DOHH2 (cell line): ENCODE results near the gene MADD.
A peak's percentile ranks its signal among the peaks of the same experiment; 100 is the strongest.

ENCODE experiments used
- H3F3A ChIP-seq: fragments of 200-600 bp; sonication (generic), shearing (Covaris generic); 2 replicates; pipeline ENCODE4 v1.6.0; 2016; ENCODE audit warnings: antibody characterized with exemption, mild to moderate bottlenecking; ENCODE audit not compliant: control insufficient read depth, insufficient read depth
- H3K27ac ChIP-seq: fragments of 200-600 bp; sonication (generic); 2 replicates; pipeline ENCODE4 v1.5.1; 2014; ENCODE audit warnings: low read depth, mild to moderate bottlenecking, low read length, moderate library complexity
- H3K27me3 ChIP-seq: fragments of 200-600 bp; sonication (generic); 2 replicates; pipeline ENCODE4 v1.6.1; 2014; ENCODE audit warnings: mild to moderate bottlenecking, low read length, mixed read lengths; ENCODE audit not compliant: control insufficient read depth
- H3K36me3 ChIP-seq: fragments of 200-600 bp; sonication (generic); 2 replicates; pipeline ENCODE4 v1.6.1; 2014; ENCODE audit warnings: mild to moderate bottlenecking, low read length, moderate library complexity, mixed read lengths; ENCODE audit not compliant: control insufficient read depth
- H3K4me1 ChIP-seq: fragments of 200-600 bp; sonication (generic); 2 replicates; pipeline ENCODE4 v1.6.1; 2014; ENCODE audit warnings: mild to moderate bottlenecking, low read length, mixed read lengths; ENCODE audit not compliant: control insufficient read depth
- H3K4me2 ChIP-seq: fragments of 200-600 bp; sonication (generic); 2 replicates; pipeline ENCODE4 v1.6.0; 2014; ENCODE audit warnings: mild to moderate bottlenecking, low read length, moderate library complexity
- H3K4me3 ChIP-seq: fragments of 200-600 bp; sonication (generic); 2 replicates; pipeline ENCODE4 v1.5.1; 2014; ENCODE audit warnings: mild to moderate bottlenecking, low read length, mixed read lengths
- H3K79me2 ChIP-seq: fragments of 200-600 bp; sonication (generic); 2 replicates; pipeline ENCODE4 v1.6.1; 2014; ENCODE audit warnings: mild to moderate bottlenecking, low read length, mixed read lengths; ENCODE audit not compliant: control insufficient read depth
- H3K9me2 ChIP-seq: fragments of 200-600 bp; sonication (generic); replicated peaks from 2 replicates; pipeline ENCODE4 v1.6.1; 2014; ENCODE audit warnings: mild to moderate bottlenecking, low read length, mixed read lengths; ENCODE audit not compliant: control insufficient read depth
- H3K9me3 ChIP-seq: fragments of 200-600 bp; sonication (generic); 2 replicates; pipeline ENCODE4 v1.6.1; 2014; ENCODE audit warnings: antibody characterized with exemption, low read length, mixed read lengths; ENCODE audit not compliant: control insufficient read depth, insufficient read depth
- H4K20me1 ChIP-seq: fragments of 200-600 bp; sonication (generic); 2 replicates; pipeline ENCODE4 v1.6.0; 2014; ENCODE audit warnings: low read depth, mild to moderate bottlenecking, antibody characterized with exemption, low read length, moderate library complexity; ENCODE audit not compliant: control insufficient read depth, insufficient read depth
- EZH2phosphoT487 ChIP-seq: fragments of 200-600 bp; sonication (generic); IDR thresholded peaks from 2 replicates; pipeline ENCODE4 v1.6.1; 2017; ENCODE audit warnings: borderline replicate concordance, mild to moderate bottlenecking, antibody characterized with exemption, low read length, moderate library complexity, mixed read lengths
- TF ChIP-seq, protein P1 (sequence below): fragments of 200-600 bp; sonication (generic); IDR thresholded peaks from one replicate; pipeline ENCODE4 v1.5.1; 2014; ENCODE audit warnings: antibody characterized with exemption, mild to moderate bottlenecking, low read depth, low read length; ENCODE audit not compliant: poor library complexity, severe bottlenecking

The MADD gene

DNA sequence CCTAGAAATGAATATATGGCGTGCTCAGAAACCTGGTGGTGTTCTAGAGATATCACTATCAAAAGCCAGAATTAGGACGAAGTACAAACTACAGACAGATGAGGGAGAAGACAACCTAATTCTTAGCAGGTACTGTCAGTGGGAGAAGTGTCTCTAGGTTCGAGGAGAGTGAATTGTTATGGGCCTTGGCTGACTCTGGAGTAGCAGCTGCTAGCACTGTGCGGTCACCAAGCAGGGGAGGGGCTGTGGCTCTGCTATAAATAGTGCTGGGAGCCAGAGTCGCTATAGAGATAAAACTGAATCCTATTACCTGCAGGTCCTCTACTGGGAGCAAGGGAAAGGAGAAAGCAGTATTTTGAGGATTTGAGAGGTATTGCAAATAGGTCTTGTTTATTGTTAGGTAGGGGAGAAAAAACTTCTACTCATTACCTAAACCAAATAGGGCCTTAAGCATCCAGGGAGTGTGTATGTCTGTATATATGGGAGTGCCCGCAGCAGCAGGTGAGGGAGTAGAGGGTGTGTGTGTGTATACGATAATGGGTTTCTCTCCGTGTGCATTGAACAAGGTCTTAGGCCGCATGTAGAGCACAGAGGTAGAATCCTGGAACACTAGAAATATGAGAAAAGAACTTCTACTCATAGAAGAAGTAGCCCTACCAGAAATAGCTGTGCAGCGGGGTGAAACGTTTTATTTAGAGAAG, 2.2 kb downstream of the MADD start:
- H3K9me2 ChIP-seq, result no peaks in the 10 kb centered on the region
- H3F3A ChIP-seq, result peaks cover 7% of the 10 kb centered on the region; the same call in 1 of the 2 replicates
- H3K4me3 ChIP-seq, result peak overlapping the region; percentile 91
- no peaks in the 10 kb centered on the region for H3K9me3 ChIP-seq
- H3K4me2 ChIP-seq, result peak overlapping the region; percentile 98
- peaks cover 58% of the 10 kb centered on the region for H3K79me2 ChIP-seq
- H4K20me1 ChIP-seq, result peaks cover 35% of the 10 kb centered on the region
- H3K27ac ChIP-seq, result 0 out of 2 replicates have a peak overlapping the region, but pooled peaks have one; percentile 33
- H3K27me3 ChIP-seq, result no peaks in the 10 kb centered on the region
- peaks cover 34% of the 10 kb centered on the region for H3K36me3 ChIP-seq
- H3K4me1 ChIP-seq, result peaks cover 41% of the 10 kb centered on the region
- TF ChIP-seq, protein P1, sequence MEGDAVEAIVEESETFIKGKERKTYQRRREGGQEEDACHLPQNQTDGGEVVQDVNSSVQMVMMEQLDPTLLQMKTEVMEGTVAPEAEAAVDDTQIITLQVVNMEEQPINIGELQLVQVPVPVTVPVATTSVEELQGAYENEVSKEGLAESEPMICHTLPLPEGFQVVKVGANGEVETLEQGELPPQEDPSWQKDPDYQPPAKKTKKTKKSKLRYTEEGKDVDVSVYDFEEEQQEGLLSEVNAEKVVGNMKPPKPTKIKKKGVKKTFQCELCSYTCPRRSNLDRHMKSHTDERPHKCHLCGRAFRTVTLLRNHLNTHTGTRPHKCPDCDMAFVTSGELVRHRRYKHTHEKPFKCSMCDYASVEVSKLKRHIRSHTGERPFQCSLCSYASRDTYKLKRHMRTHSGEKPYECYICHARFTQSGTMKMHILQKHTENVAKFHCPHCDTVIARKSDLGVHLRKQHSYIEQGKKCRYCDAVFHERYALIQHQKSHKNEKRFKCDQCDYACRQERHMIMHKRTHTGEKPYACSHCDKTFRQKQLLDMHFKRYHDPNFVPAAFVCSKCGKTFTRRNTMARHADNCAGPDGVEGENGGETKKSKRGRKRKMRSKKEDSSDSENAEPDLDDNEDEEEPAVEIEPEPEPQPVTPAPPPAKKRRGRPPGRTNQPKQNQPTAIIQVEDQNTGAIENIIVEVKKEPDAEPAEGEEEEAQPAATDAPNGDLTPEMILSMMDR, result no peak

DNA sequence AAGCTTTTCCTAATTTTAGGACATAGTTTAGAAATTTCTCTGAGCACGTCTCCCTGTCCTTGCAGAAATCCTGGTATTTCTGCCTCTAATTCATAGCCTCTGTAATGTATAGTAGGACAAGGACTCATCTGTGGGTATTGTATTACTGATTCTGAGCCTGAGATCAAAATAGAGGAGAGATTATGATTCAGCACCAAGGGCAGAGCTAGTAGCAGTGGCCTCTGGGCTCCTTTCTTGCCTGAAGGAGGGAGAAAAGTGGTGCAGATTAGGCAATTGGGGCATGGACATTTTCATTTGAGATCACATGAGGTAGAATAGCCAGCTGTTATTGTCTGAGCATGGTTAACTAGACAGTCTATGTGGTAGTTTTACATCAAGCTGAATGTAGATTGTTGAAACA, 2.8 kb downstream of the MADD start:
- H3K4me1 ChIP-seq, result peaks cover 41% of the 10 kb centered on the region

DNA sequence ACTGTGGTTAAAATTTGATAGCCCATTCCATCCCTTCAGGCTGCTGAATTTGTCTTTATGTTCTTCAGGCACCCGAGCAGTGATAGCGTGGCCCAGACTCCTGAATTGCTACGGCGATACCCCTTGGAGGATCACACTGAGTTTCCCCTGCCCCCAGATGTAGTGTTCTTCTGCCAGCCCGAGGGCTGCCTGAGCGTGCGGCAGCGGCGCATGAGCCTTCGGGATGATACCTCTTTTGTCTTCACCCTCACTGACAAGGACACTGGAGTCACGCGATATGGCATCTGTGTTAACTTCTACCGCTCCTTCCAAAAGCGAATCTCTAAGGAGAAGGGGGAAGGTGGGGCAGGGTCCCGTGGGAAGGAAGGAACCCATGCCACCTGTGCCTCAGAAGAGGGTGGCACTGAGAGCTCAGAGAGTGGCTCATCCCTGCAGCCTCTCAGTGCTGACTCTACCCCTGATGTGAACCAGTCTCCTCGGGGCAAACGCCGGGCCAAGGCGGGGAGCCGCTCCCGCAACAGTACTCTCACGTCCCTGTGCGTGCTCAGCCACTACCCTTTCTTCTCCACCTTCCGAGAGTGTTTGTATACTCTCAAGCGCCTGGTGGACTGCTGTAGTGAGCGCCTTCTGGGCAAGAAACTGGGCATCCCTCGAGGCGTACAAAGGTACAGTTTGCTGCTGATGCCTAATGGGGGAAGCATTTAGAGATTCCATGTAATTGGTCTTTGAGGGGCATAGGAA, 4.7 kb downstream of the MADD start:
- no peaks in the 10 kb centered on the region for H3K9me3 ChIP-seq
- H4K20me1 ChIP-seq, result peaks cover 35% of the 10 kb centered on the region
- TF ChIP-seq EZH2phosphoT487, result no peak
- TF ChIP-seq, protein P1, result no peak
- no peak overlapping the region for H3K4me3 ChIP-seq
- H3K4me1 ChIP-seq, result peaks cover 27% of the 10 kb centered on the region
- H3K36me3 ChIP-seq, result peaks cover 57% of the 10 kb centered on the region
- no peaks in the 10 kb centered on the region for H3K27me3 ChIP-seq
- H3K4me2 ChIP-seq, result no peak overlapping the region
- H3K27ac ChIP-seq, result no peak overlapping the region
- H3K79me2 ChIP-seq, result peaks cover 58% of the 10 kb centered on the region
- H3F3A ChIP-seq, result peaks cover 13% of the 10 kb centered on the region; the same call in 1 of the 2 replicates
- no peaks in the 10 kb centered on the region for H3K9me2 ChIP-seq

More for the DNA sequence above, 2.8 kb downstream of the MADD start:
- H3K27ac ChIP-seq, result 0 out of 2 replicates have a peak overlapping the region, but pooled peaks have one; percentile 33
- peaks cover 35% of the 10 kb centered on the region for H4K20me1 ChIP-seq
- no peaks in the 10 kb centered on the region for H3K27me3 ChIP-seq
- peaks cover 40% of the 10 kb centered on the region for H3K36me3 ChIP-seq
- H3K4me3 ChIP-seq, result peak overlapping the region; percentile 91
- TF ChIP-seq, protein P1, result no peak
- peak overlapping the region; percentile 98 for H3K4me2 ChIP-seq
- H3K9me3 ChIP-seq, result no peaks in the 10 kb centered on the region
- H3F3A ChIP-seq, result peaks cover 8% of the 10 kb centered on the region; the same call in 1 of the 2 replicates
- no peaks in the 10 kb centered on the region for H3K9me2 ChIP-seq
- H3K79me2 ChIP-seq, result peaks cover 58% of the 10 kb centered on the region
